Liver (tissue), 9 donors: ENCODE data around the gene ANKRD13B. TPM values are rescaled to one million over a fixed set of nuclear protein-coding genes. Genes with fewer than 3 reads are reported as not detected.
A peak's percentile ranks its signal among the peaks of the same experiment; 100 is the strongest.

Experiments
- DNase-seq: peaks from one replicate; pipeline ENCODE4 v3.0.0-alpha.2; 2017; ENCODE audit warnings: low spot score
- H3K27ac ChIP-seq, 2 donors: one replicate each; pipeline ENCODE4 v1.7.0; 2013; ENCODE audit warnings: inconsistent platforms in 2 of 2, low read length in 2 of 2, control low read depth in 1 of 2, low read depth in 1 of 2, mild to moderate bottlenecking in 1 of 2
- H3K27me3 ChIP-seq, 4 donors: one replicate each; pipeline versions ENCODE4 v1.6.1 to v1.7.0; 2013; ENCODE audit warnings: low read length in 3 of 4, inconsistent platforms in 1 of 4, mild to moderate bottlenecking in 1 of 4, moderate library complexity in 1 of 4; ENCODE audit not compliant: control insufficient read depth in 4 of 4, insufficient read depth in 4 of 4
- H3K36me3 ChIP-seq, 4 donors: one replicate each; pipeline versions ENCODE4 v1.6.1 to v1.7.0; 2013; ENCODE audit warnings: low read length in 3 of 4, mild to moderate bottlenecking in 3 of 4, low read depth in 1 of 4, moderate library complexity in 1 of 4; ENCODE audit not compliant: control insufficient read depth in 4 of 4, insufficient read depth in 3 of 4
- H3K4me1 ChIP-seq, 4 donors: one replicate each; pipeline versions ENCODE4 v1.6.1 to v1.7.0; 2013; ENCODE audit warnings: low read length in 3 of 4, mild to moderate bottlenecking in 3 of 4, moderate library complexity in 1 of 4; ENCODE audit not compliant: control insufficient read depth in 4 of 4, insufficient read depth in 4 of 4
- H3K4me3 ChIP-seq, 3 donors: one replicate each; pipeline versions ENCODE4 v1.6.1 to v1.7.0; 2013; ENCODE audit warnings: low read length in 3 of 3, control low read depth in 1 of 3, low read depth in 1 of 3, mild to moderate bottlenecking in 1 of 3
- H3K9ac ChIP-seq, 2 donors: one replicate each; pipeline ENCODE4 v1.7.0; 2013; ENCODE audit warnings: low read length in 2 of 2, mild to moderate bottlenecking in 2 of 2, moderate library complexity in 2 of 2, control low read depth in 1 of 2, low read depth in 1 of 2
- H3K9me3 ChIP-seq, 4 donors: one replicate each; pipeline versions ENCODE4 v1.6.1 to v1.7.0; 2013; ENCODE audit warnings: low read length in 3 of 4; ENCODE audit not compliant: control insufficient read depth in 4 of 4
- EGR1 ChIP-seq, 2 donors: IDR thresholded peaks; 2 replicates each; pipeline ENCODE4 v1.6.1; 2016 to 2018; ENCODE audit warnings: antibody characterized with exemption in 2 of 2, low read depth in 2 of 2
- FOXA1 ChIP-seq: IDR thresholded peaks from 2 replicates; pipeline ENCODE4 v1.6.1; 2016; ENCODE audit warnings: antibody characterized with exemption
- FOXA2 ChIP-seq: IDR thresholded peaks from 2 replicates; pipeline ENCODE4 v1.6.1; 2016; ENCODE audit warnings: antibody characterized with exemption
- GABPA ChIP-seq, 2 donors: IDR thresholded peaks in 1 of 2; conservative IDR thresholded peaks in 1 of 2; 2 replicates each; pipeline ENCODE4 v1.6.1; 2016; ENCODE audit warnings: antibody characterized with exemption in 2 of 2, mild to moderate bottlenecking in 1 of 2, moderate library complexity in 1 of 2
- HNF4A ChIP-seq, 2 donors: conservative IDR thresholded peaks; 2 replicates each; pipeline ENCODE4 v1.6.1; 2016; ENCODE audit warnings: antibody characterized with exemption in 2 of 2, mild to moderate bottlenecking in 2 of 2
- HNF4G ChIP-seq: IDR thresholded peaks from 2 replicates; pipeline ENCODE4 v1.6.1; 2016; ENCODE audit warnings: antibody characterized with exemption
- JUND ChIP-seq, 2 donors: IDR thresholded peaks; 2 replicates each; pipeline ENCODE4 v1.6.1; 2016; ENCODE audit warnings: antibody characterized with exemption in 2 of 2
- NR2F2 ChIP-seq: IDR thresholded peaks from 2 replicates; pipeline ENCODE4 v1.6.1; 2016; ENCODE audit warnings: antibody characterized with exemption
- RAD21 ChIP-seq, 2 donors: IDR thresholded peaks; 2 replicates each; pipeline ENCODE4 v1.6.1; 2016; ENCODE audit warnings: antibody characterized with exemption in 2 of 2, mild to moderate bottlenecking in 2 of 2
- RXRA ChIP-seq, 2 donors: IDR thresholded peaks; 2 replicates each; pipeline ENCODE4 v1.6.1; 2017 to 2018; ENCODE audit warnings: antibody characterized with exemption in 2 of 2, mild to moderate bottlenecking in 1 of 2
- SP1 ChIP-seq: IDR thresholded peaks from 2 replicates; pipeline ENCODE4 v1.6.1; 2018; ENCODE audit warnings: antibody characterized with exemption, mild to moderate bottlenecking
- TAF1 ChIP-seq: conservative IDR thresholded peaks from 2 replicates; pipeline ENCODE4 v1.6.1; 2016; ENCODE audit warnings: antibody characterized with exemption, mild to moderate bottlenecking
- YY1 ChIP-seq: IDR thresholded peaks from 2 replicates; pipeline ENCODE4 v1.6.1; 2016; ENCODE audit warnings: antibody characterized with exemption, mild to moderate bottlenecking
- WGBS: extraction: QIAGEN DNeasy Blood & Tissue Kit; methylation state at CpG from one replicate; pipeline ENCODE4 v1.1.7; 2013; 5-methylcytosine and 5-hydroxymethylcytosine counted together
- polyA plus RNA-seq, 2 donors: library from polyadenylated mRNA; stranded (reverse) in 1 of 2; unstranded in 1 of 2; fragments of 200-250 nt in 1 of 2; fragments of >200 nt in 1 of 2; fragmentation: Nextera tagmentation in 1 of 2; extraction: Ambion mirVana in 1 of 2; gene quantifications; one replicate each; pipeline versions ENCODE4 v1.2.1 to v1.2.3, GENCODE V29; 2013 to 2015
- total RNA-seq, 2 donors: library from RNA; depleted of rRNA; stranded (reverse); fragments of >200 nt; gene quantifications; one replicate each; pipeline ENCODE4 v1.2.3, GENCODE V29; 2014
- TF ChIP-seq, protein P1 (sequence below): IDR thresholded peaks from 2 replicates; pipeline ENCODE4 v1.6.1; 2016; ENCODE audit warnings: antibody characterized with exemption
- TF ChIP-seq, protein P2 (sequence below): IDR thresholded peaks from 2 replicates; pipeline ENCODE4 v1.6.1; 2016; ENCODE audit warnings: antibody characterized with exemption, mild to moderate bottlenecking
- TF ChIP-seq, protein P3 (sequence below): IDR thresholded peaks from 2 replicates; pipeline ENCODE4 v1.6.1; 2016; ENCODE audit warnings: antibody characterized with exemption
- TF ChIP-seq, protein P4 (sequence below): fragments of 150-350 bp; IDR thresholded peaks from 2 replicates; pipeline ENCODE4 v1.5.1; 2017; ENCODE audit warnings: improper control_type of control experiment, low read depth, low read length; ENCODE audit not compliant: missing input control
- TF ChIP-seq, protein P5 (sequence below): IDR thresholded peaks from 2 replicates; pipeline ENCODE4 v1.6.1; 2016; ENCODE audit warnings: antibody characterized with exemption
- donor health status: healthy.
- donor health status: healthy.
- donor health status: healthy.
- donor health status: healthy.
- donor health status: healthy.

Gene ANKRD13B
- total and polyA plus RNA-seq, 4 donors, result 0.06 to 1.6 (median 0.51) TPM

DNA sequence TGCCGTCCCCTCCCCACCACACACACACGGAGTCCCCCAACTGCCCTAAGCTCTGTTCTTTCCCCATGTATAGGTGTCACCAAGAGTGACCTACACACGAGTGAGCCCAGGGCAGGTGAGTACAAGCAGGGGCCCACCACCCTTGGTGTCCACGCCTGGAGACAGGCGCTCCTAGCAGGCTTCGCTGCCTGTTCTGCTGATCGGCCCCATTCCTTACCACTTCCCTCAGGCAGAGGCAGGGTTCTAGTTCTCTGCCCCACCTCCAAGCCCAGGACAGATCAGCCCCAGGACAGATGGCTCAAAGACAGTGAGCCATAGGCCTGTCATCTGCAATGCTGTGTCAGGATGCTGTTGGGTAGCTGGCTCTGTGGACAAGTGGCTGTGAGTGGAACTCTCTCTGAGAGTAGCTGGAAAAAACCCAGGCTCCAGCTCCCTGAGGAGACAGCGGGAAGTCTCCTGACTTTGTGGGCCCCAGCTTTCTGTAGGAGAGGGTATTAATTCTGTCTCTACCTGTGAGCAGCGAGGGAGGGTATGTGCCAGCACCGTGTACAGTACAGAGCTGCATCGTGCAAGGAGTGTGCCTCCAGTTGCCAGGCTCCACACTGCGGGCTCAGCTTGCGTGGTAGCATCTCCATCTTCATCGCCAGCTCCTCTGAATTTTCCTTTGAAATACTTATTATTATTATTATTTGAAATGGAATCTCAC lies 23.5 kb upstream of the ANKRD13B start:
- H3K4me1 ChIP-seq, result peaks cover 21 to 75% (median 59%) of the 10 kb centered on the region in 4 donors
- DNase-seq, result peak; percentile 37
- whole genome bisulfite sequencing, result 80% methylated on average over 14 of the region's 14 CpGs
- TF ChIP-seq, protein P1, sequence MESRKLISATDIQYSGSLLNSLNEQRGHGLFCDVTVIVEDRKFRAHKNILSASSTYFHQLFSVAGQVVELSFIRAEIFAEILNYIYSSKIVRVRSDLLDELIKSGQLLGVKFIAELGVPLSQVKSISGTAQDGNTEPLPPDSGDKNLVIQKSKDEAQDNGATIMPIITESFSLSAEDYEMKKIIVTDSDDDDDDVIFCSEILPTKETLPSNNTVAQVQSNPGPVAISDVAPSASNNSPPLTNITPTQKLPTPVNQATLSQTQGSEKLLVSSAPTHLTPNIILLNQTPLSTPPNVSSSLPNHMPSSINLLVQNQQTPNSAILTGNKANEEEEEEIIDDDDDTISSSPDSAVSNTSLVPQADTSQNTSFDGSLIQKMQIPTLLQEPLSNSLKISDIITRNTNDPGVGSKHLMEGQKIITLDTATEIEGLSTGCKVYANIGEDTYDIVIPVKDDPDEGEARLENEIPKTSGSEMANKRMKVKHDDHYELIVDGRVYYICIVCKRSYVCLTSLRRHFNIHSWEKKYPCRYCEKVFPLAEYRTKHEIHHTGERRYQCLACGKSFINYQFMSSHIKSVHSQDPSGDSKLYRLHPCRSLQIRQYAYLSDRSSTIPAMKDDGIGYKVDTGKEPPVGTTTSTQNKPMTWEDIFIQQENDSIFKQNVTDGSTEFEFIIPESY, result no peak
- TF ChIP-seq FOXA1 (no peak), HNF4G (no peak), RXRA (IDR thresholded peaks at IDR 0.05) (no peak), HNF4A (conservative IDR thresholded peaks at IDR 0.05) (no peak), GABPA (IDR thresholded peaks at IDR 0.05 in 1 of 2, conservative IDR thresholded peaks at IDR 0.05 in 1 of 2) (no peak), SP1 (no peak), EGR1 (IDR thresholded peaks at IDR 0.05; ENCODE audit: low read depth in 2 of 2) (no peak), NR2F2 (no peak), RAD21 (IDR thresholded peaks at IDR 0.05) (no peak), FOXA2 (no peak), TAF1 (no peak), JUND (IDR thresholded peaks at IDR 0.05) (no peak), YY1 (no peak)
- TF ChIP-seq, protein P2, sequence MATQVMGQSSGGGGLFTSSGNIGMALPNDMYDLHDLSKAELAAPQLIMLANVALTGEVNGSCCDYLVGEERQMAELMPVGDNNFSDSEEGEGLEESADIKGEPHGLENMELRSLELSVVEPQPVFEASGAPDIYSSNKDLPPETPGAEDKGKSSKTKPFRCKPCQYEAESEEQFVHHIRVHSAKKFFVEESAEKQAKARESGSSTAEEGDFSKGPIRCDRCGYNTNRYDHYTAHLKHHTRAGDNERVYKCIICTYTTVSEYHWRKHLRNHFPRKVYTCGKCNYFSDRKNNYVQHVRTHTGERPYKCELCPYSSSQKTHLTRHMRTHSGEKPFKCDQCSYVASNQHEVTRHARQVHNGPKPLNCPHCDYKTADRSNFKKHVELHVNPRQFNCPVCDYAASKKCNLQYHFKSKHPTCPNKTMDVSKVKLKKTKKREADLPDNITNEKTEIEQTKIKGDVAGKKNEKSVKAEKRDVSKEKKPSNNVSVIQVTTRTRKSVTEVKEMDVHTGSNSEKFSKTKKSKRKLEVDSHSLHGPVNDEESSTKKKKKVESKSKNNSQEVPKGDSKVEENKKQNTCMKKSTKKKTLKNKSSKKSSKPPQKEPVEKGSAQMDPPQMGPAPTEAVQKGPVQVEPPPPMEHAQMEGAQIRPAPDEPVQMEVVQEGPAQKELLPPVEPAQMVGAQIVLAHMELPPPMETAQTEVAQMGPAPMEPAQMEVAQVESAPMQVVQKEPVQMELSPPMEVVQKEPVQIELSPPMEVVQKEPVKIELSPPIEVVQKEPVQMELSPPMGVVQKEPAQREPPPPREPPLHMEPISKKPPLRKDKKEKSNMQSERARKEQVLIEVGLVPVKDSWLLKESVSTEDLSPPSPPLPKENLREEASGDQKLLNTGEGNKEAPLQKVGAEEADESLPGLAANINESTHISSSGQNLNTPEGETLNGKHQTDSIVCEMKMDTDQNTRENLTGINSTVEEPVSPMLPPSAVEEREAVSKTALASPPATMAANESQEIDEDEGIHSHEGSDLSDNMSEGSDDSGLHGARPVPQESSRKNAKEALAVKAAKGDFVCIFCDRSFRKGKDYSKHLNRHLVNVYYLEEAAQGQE, result no peak
- TF ChIP-seq, protein P3, sequence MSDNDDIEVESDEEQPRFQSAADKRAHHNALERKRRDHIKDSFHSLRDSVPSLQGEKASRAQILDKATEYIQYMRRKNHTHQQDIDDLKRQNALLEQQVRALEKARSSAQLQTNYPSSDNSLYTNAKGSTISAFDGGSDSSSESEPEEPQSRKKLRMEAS, result no peak
- TF ChIP-seq, protein P4, sequence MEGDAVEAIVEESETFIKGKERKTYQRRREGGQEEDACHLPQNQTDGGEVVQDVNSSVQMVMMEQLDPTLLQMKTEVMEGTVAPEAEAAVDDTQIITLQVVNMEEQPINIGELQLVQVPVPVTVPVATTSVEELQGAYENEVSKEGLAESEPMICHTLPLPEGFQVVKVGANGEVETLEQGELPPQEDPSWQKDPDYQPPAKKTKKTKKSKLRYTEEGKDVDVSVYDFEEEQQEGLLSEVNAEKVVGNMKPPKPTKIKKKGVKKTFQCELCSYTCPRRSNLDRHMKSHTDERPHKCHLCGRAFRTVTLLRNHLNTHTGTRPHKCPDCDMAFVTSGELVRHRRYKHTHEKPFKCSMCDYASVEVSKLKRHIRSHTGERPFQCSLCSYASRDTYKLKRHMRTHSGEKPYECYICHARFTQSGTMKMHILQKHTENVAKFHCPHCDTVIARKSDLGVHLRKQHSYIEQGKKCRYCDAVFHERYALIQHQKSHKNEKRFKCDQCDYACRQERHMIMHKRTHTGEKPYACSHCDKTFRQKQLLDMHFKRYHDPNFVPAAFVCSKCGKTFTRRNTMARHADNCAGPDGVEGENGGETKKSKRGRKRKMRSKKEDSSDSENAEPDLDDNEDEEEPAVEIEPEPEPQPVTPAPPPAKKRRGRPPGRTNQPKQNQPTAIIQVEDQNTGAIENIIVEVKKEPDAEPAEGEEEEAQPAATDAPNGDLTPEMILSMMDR, result no peak
- TF ChIP-seq, protein P5, sequence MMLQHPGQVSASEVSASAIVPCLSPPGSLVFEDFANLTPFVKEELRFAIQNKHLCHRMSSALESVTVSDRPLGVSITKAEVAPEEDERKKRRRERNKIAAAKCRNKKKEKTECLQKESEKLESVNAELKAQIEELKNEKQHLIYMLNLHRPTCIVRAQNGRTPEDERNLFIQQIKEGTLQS, result no peak
- no peaks in the 10 kb centered on the region for H3K27me3 ChIP-seq
- peaks cover 0 to 3% (median 2%) of the 10 kb centered on the region in 4 donors for H3K36me3 ChIP-seq
- H3K4me3 ChIP-seq, result peak overlapping the region; percentile 57 to 77 (median 59)
- peak overlapping the region in 1 of 2 donors; percentile 67 for H3K9ac ChIP-seq
- peak overlapping the region; percentile 66 to 74 for H3K27ac ChIP-seq
- no peaks in the 10 kb centered on the region for H3K9me3 ChIP-seq
